ENCODE data around the gene L3HYPDH. TPM values are rescaled to one million over a fixed set of nuclear protein-coding genes. Genes with fewer than 3 reads are reported as not detected.
A peak's percentile ranks its signal among the peaks of the same experiment; 100 is the strongest.

L3HYPDH gene
- total and polyA plus RNA-seq, 2 donors (not counting 3 experiments of a cell fraction or from before 2014, with no cell fraction given) = 26.2 to 30.2 TPM

- Histone ChIP-seq H3K9ac (replicated peaks; ENCODE audit: extremely low read depth, insufficient read depth, low read length) (no peak overlapping the region), H4K20me1 (replicated peaks; ENCODE audit: control insufficient read depth, extremely low read depth, insufficient read depth, low read length) (no peaks in the 10 kb centered on the region), H3K9me3 (replicated peaks; ENCODE audit: control insufficient read depth, insufficient read depth, low read length) (no peaks in the 10 kb centered on the region), H3K4me1 (ENCODE audit: control insufficient read depth, extremely low read depth, insufficient read depth, low read length) (peaks cover 4% of the 10 kb centered on the region), H3K36me3 (ENCODE audit: control insufficient read depth in 2 of 2, extremely low read depth in 1 of 2, insufficient read depth in 2 of 2, low read length in 2 of 2) (no peaks in the 10 kb centered on the region), H3K4me2 (ENCODE audit: insufficient read depth, low read length) (no peak overlapping the region), H3K27ac (ENCODE audit: insufficient read depth, low read depth, low read length) (no peak overlapping the region), H3K27me3 (ENCODE audit: control insufficient read depth in 2 of 2, insufficient read depth in 2 of 2, low read length in 2 of 2) (no peaks in the 10 kb centered on the region), H3K79me2 (ENCODE audit: control insufficient read depth, insufficient read depth, low read length) (no peaks in the 10 kb centered on the region), H3K4me3 (replicated peaks in 1 of 3; ENCODE audit: insufficient read depth in 1 of 3, low read depth in 1 of 3, low read length in 3 of 3) (no peak overlapping the region), H2AFZ (ENCODE audit: low read depth, low read length) (no peak overlapping the region), H3K9me1 (replicated peaks; ENCODE audit: control insufficient read depth, extremely low read depth, insufficient read depth, low read length) (no peaks in the 10 kb centered on the region)
- CTCF ChIA-PET = no interaction called here
- peak; percentile 14 for TF ChIP-seq JUN (IDR thresholded peaks at IDR 0.05; ENCODE audit: borderline replicate concordance, insufficient read depth, insufficient read length, low read depth)
- TF ChIP-seq FOS (IDR thresholded peaks at IDR 0.05; ENCODE audit: borderline replicate concordance, insufficient read depth, low read length) = peak; percentile 14
- no peak for TF ChIP-seq POLR2A (IDR thresholded peaks at IDR 0.05; ENCODE audit: low read depth, low read length)
- dilution Hi-C loops (cut with MboI; ENCODE audit: extremely low pct_ligation_motif_present, low sequenced_read_pairs) = no loop called here
- intact Hi-C loops (cut with micrococcal nuclease) = no loop called here
- FAIRE-seq = peak; percentile 18
- BruUV-seq (replicated peaks) = no TSS peak
- DNase-seq (ENCODE audit: low read depth, low spot score) = peak; percentile 50
- POLR2A ChIA-PET = no interaction called here
Observed at GRCh38 chr14:59454139-59454538, 30.1 kb downstream of the L3HYPDH start.

GRCh38 chr14:59451849-59452248 lies 32.4 kb downstream of the L3HYPDH start:
- TF ChIP-seq POLR2AphosphoS5 (IDR thresholded peaks at IDR 0.05; ENCODE audit: insufficient read depth, low read depth, low read length) (no peak), FOS (IDR thresholded peaks at IDR 0.05; ENCODE audit: borderline replicate concordance, insufficient read depth, low read length) (no peak), MYC (IDR thresholded peaks at IDR 0.05; ENCODE audit: low read depth, low read length) (no peak), GATA2 (IDR thresholded peaks at IDR 0.05; ENCODE audit: insufficient read depth, insufficient read length, low read depth, low read length) (no peak), JUN (IDR thresholded peaks at IDR 0.05; ENCODE audit: borderline replicate concordance, insufficient read depth, insufficient read length, low read depth) (no peak), MAX (IDR thresholded peaks at IDR 0.05; ENCODE audit: insufficient read depth, insufficient read length) (no peak), EZH2 (IDR thresholded peaks at IDR 0.05; ENCODE audit: borderline replicate concordance, low read depth, low read length, severe bottlenecking) (no peak), POLR2A (IDR thresholded peaks at IDR 0.05; ENCODE audit: low read depth, low read length) (no peak), CTCF (IDR thresholded peaks at IDR 0.05; ENCODE audit: extremely low read depth in 1 of 2, insufficient read depth in 1 of 2, low read depth in 1 of 2, low read length in 2 of 2) (no peak)
- no peak overlapping the region for H3K4me2 ChIP-seq (ENCODE audit: insufficient read depth, low read length)
- H3K4me3 ChIP-seq (replicated peaks in 1 of 3; ENCODE audit: insufficient read depth in 1 of 3, low read depth in 1 of 3, low read length in 3 of 3) = no peak overlapping the region
- no peak overlapping the region for H2AFZ ChIP-seq (ENCODE audit: low read depth, low read length)
- H3K4me1 ChIP-seq (ENCODE audit: control insufficient read depth, extremely low read depth, insufficient read depth, low read length) = peaks cover 4% of the 10 kb centered on the region
- no peak overlapping the region for H3K27ac ChIP-seq (ENCODE audit: insufficient read depth, low read depth, low read length)
- ChIA-PET CTCF (interaction anchor here (1.1 to 1.5 kb wide), 4 partner anchors 23 to 446 kb away, joined by 3 read pairs; partner anchors contain the start of gene L3HYPDH), POLR2A (no interaction called here)
- no peaks in the 10 kb centered on the region for H3K9me3 ChIP-seq (replicated peaks; ENCODE audit: control insufficient read depth, insufficient read depth, low read length)
- H3K27me3 ChIP-seq (ENCODE audit: control insufficient read depth in 2 of 2, insufficient read depth in 2 of 2, low read length in 2 of 2) = no peaks in the 10 kb centered on the region
- no peaks in the 10 kb centered on the region for H4K20me1 ChIP-seq (replicated peaks; ENCODE audit: control insufficient read depth, extremely low read depth, insufficient read depth, low read length)
- FAIRE-seq (no peak), DNase-seq (ENCODE audit: low read depth, low spot score) (no peak)
- intact Hi-C loops (cut with micrococcal nuclease) = no loop called here
- H3K36me3 ChIP-seq (ENCODE audit: control insufficient read depth in 2 of 2, extremely low read depth in 1 of 2, insufficient read depth in 2 of 2, low read length in 2 of 2) = no peaks in the 10 kb centered on the region
- H3K9me1 ChIP-seq (replicated peaks; ENCODE audit: control insufficient read depth, extremely low read depth, insufficient read depth, low read length) = no peaks in the 10 kb centered on the region
- no peak overlapping the region for H3K9ac ChIP-seq (replicated peaks; ENCODE audit: extremely low read depth, insufficient read depth, low read length)
- no peaks in the 10 kb centered on the region for H3K79me2 ChIP-seq (ENCODE audit: control insufficient read depth, insufficient read depth, low read length)
- BruUV-seq (replicated peaks) = no TSS peak
- dilution Hi-C loops (cut with MboI; ENCODE audit: extremely low pct_ligation_motif_present, low sequenced_read_pairs) = no loop called here

Measured in endothelial cell of umbilical vein (primary cell).